ENCODE results near the gene SLC26A1. TPM values are rescaled to one million over a fixed set of nuclear protein-coding genes. Genes with fewer than 3 reads are reported as not detected.

Gene SLC26A1
- total RNA-seq, 2 donors from 2014 or later = 0.27 TPM; not detected in 1

- no peak for DNase-seq
- intact Hi-C loops (cut with DNase I) = no loop called here
- ATAC-seq = no peak
Measured at GRCh38 chr4:1017211-1017610, 24.0 kb upstream of the SLC26A1 start.

- intact Hi-C loops (cut with DNase I) = no loop called here
- DNase-seq (no peak), ATAC-seq (no peak)
Measured at GRCh38 chr4:1015746-1016145, 22.5 kb upstream of the SLC26A1 start.

- no peak for ATAC-seq
- no peak for DNase-seq
Measured at GRCh38 chr4:1015179-1015578, 22.0 kb upstream of the SLC26A1 start.

DNA sequence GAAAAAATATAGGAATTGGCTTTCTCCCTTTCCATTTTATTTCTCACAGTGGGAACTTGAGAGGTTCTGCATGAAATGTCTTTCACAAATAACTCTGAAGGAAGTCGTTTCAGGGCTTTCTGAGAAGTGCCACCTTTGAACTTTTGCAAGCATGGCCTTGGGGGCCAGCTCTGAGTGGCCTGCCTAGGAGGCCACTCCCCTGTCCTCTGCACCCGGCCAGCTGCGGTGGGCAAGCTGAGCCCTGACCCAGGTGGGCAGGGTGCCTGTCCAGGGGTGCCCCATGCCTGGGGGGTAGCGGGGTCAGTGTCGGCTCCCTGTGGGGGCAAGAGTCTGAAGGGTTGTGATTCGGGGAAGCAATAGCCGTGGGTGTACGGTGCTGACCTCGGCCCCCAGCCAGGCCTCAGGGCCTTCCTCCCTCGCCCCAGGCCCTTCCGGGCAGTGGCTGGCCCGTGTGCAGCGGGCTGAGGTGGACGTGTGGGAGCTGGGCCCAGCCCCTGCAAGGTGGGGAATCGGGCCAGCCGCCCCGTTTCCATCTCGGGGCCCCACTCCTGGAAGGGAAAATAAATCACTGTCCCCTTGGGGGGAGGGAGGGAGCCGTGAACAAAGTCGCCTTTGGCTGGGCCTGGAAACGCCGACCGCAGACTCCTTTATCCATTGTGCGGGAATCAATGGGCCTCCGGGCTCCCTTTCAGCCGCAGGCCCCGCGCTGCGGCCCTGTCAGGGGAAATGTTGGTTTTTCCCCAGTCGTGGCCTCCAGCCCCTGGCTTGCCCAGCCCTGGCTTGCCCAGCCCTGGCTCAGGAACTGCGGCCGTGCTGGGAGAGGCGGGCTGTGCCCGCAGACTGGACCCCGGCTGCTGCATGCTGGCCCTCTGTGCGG, 21.3 kb upstream of the SLC26A1 start:
- intact Hi-C loops (cut with DNase I) = no loop called here
- DNase-seq (no peak), ATAC-seq (no peak)

More at GRCh38 chr4:1015179-1015578, 22.0 kb upstream of the SLC26A1 start:
- intact Hi-C loops (cut with DNase I) = no loop called here

DNA sequence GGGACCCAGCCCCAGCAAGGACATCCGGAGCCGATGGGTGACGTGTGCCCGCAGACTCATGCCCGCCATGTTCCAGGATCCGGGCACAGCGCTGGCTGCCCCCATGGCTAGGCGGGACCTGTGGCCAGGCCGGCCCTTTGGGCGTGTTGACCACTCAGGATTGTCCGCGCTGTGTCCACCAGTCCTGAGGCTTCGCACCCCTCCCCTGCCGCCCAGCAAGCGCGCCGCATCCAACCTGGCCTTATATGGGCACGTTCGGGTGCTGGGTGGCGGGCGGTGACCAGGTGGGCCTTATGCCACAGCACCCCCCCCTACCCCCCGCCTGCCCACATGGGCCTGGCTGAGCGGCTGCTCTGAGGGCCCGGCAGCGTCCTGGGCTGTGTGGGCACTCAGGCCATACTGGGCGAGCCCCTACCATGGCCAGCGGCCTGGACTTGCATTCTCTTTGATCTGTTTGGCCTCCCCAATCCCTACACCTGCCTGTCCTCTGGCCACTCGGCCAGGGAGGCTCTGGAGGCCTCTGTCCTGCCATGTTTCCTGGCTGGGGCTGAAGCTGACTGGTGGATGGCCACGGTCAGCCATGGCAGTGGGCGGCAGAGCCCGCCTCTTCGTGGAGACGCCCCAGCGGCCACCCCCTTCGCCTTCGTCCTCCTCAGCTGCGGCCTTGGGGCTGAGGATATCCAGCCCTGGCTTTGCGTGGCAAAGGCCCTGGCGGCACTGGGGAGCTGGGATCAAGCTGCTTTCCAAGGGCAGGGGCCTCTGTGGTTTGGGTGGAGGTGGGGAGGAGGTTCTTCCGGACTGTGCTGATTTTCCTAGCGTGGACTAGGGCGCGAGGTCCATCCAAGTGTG, 20.2 kb upstream of the SLC26A1 start:
- DNase-seq (no peak), ATAC-seq (no peak)
- intact Hi-C loops (cut with DNase I) = no loop called here

GRCh38 chr4:1012034-1012739, 19.0 kb upstream of the SLC26A1 start:
- no peak for DNase-seq
- intact Hi-C loops (cut with DNase I) = no loop called here
- peak in 1 of 2 donors; percentile 1 for ATAC-seq

DNA sequence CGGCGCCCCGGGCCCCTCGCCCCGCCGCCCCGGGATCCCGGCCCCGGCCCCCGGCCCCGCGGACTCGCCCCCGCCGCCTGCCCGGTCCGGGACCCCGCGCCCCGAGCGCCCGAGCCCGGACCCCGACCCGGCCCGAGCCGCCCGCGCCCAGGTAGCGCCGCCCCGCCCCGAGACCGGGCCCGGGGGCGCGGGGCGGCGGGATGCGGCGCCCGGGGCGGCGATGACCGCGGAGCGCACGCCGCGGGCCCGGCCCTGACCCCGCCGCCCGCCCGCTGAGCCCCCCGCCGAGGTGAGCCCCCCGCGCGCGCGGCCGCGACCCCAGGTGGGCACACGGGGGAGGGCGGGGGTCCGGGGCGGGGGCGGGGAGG, 18.4 kb upstream of the SLC26A1 start:
- intact Hi-C loops (cut with DNase I) = no loop called here
- DNase-seq (no peak), ATAC-seq (no peak)

DNA sequence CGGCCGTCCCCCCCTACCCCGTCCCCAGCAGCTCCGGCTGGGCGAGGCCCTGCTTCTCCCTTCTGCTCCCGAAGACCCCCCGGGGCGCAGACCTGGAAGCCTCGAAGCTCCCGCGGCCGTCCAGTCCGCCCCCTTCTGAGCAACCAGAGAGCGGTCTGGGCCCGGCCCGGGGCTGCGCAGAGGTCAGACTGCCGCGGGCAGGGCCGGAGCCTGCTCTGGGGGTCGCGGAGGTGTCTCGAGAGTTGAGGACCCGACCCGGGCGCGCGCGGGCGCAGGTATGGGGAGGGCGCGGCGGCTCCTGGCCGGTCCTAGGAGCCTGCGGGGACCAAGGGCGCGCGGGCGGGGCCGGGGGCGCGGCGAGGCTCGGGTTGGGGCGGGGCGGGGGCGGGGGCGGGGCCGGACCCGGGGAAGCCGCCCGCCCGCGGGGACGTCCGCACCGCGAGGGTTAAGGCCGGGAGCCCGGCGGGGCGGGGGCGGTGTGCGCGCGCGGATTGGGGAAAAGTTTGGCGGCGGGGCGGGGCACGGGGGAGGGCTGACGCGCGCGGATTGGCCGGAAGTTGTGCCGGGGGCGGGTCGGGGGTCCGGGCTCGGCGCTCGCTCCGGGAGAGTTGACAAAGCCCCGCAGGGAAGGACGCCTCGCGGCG, 17.9 kb upstream of the SLC26A1 start, which contains the start of gene FGFRL1:
TSS of gene FGFRL1 (plus strand) at position 605 of the 644 bp plus-strand sequence. CDS start 860 bp downstream, outside the sequence.
- DNase-seq = peak; percentile 96
- peak; percentile 61 to 75 for ATAC-seq
- intact Hi-C loops (cut with DNase I) = no loop called here

DNA sequence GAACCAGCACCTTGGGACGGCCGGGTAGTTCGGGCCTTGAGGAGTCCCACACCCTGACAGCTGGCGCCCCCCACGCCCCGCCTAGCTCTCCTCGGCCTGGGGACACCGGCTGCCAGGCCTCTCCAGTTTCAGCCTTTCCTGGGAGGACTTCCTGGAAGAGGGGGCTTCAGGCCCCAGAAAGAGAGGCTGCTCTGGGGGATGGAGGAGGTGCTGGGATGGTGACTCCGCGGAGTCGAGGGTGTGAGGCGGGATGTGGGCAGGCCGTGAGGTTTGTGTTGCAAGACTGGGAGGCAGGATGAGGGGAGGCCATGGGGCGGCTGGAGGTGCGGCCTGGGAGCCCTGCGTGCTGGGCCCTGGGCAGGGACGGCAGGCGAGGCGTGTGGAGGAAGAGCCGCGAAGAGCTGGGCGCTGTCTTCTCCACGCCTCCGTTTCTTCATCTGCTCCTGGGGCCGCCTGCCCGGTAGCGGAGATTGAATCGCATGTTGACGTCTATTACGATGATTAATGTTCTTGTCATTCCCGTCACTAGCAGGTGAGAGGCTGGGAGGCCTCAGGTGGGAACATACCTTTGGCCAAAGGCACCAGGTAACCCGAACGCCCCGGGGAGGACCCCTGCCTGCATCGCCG, 17.3 kb upstream of the SLC26A1 start:
- DNase-seq (peak; percentile 84), ATAC-seq (peak; percentile 45 to 71)
- intact Hi-C loops (cut with DNase I) = no loop called here

- DNase-seq (peak; percentile 71), ATAC-seq (peak; percentile 78 to 82)
- intact Hi-C loops (cut with DNase I) = no loop called here
Measured at GRCh38 chr4:1009542-1010394, 16.6 kb upstream of the SLC26A1 start.

DNA sequence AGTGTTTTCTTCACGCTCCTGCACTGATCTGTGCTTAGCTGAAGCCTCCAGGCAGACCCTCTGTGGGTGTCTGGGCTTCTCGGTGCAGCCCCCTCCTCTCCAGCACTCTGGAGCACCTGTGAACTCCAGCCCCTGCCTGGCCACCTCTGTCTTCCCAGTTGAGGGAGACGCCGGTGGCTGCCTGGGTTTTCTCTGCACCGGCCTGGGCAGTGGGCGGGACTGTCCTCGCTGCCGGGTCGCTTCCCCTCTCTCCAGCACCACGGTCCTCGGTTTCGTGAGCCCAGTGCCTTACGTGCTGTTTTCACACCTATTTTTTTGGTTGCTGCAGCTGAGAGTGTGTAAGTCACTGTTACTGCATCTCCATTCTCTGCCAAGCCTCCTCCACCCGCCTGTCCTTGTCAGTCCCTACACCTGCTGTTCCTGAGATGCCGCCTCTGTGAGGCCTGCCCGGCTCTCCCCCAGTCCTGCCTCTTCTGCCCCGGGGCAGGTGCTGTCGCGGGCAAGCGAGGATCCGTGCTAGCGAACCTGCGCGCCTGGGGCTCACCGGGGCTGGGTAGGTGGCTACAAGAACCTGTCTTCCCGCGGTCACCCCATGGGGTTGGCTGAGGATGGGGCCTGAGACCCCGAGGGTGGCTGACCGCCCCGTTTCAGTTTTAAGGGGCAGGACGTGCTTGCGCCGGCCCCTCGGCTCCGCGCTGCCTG, 15.8 kb upstream of the SLC26A1 start:
- no peak for ATAC-seq
- no peak for DNase-seq
- intact Hi-C loops (cut with DNase I) = no loop called here

DNA sequence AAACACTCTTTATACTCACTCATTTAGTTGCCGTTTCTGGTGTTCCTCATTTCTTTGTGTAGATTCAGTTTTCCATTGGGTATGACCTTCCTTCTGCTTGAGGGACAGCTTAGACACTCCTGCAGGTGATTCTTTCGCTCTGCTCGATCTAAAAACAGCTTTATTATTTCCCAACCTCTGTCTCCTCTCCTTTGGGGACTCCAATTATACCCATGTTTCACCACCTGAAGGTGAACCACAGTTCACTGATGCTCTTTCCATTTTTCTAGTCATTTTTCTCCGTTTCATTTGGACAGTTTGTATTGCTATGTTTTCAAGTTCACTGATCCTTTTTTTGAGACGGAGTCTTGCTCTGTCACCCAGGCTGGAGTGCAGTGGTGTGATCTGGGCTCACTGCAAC, 13.7 kb upstream of the SLC26A1 start:
- intact Hi-C loops (cut with DNase I) = no loop called here
- DNase-seq = no peak
- no peak for ATAC-seq

DNA sequence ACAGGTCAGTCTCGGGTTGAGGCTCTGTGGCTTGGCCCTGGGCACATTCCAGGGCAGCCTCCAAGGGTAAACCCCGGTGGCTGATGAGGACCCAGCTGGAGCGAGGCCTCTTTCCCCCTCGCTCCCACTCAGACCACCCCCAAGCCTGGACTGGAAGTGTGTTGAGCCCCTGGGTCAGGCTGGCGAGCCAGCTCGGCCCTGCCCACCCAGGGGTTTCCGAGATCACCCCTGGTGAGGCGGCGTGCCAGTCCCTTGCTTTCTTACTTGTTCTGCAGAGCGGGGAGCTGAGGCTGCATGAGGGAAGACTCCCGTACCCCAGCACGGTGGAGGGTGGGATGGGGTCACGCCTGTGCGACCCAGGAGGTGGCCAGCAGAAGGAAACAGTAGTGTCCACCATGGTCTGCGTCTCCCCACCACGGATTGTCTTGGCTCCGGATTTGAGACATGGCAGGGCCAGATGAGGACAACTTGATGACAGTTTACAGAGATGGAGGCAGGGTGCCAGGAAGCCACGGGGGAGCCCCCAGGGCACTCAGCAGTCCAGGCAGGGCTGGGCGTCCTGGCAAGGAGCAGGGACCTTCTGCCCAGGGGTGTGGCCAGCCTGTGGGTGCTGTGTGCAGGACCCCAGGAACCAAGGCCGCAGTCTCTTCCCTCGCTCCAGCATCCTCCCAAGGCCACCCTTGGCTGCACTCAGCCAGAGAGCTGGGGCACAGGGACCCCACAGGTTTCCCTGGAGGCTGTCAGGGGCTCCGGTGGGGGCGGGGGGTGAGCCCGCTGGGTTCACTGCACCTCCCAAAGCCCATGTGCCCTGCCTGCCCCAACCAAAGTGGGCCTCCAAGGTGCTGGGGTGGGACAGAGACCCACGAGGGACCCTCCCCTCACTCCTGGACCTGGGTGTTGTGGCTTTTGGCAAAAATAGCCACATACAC, 11.6 kb upstream of the SLC26A1 start:
- intact Hi-C loops (cut with DNase I) = no loop called here
- no peak for ATAC-seq
- no peak for DNase-seq

- no peak for DNase-seq
- intact Hi-C loops (cut with DNase I) = no loop called here
- ATAC-seq = no peak
Measured at GRCh38 chr4:1004071-1004418, 10.8 kb upstream of the SLC26A1 start.

DNA sequence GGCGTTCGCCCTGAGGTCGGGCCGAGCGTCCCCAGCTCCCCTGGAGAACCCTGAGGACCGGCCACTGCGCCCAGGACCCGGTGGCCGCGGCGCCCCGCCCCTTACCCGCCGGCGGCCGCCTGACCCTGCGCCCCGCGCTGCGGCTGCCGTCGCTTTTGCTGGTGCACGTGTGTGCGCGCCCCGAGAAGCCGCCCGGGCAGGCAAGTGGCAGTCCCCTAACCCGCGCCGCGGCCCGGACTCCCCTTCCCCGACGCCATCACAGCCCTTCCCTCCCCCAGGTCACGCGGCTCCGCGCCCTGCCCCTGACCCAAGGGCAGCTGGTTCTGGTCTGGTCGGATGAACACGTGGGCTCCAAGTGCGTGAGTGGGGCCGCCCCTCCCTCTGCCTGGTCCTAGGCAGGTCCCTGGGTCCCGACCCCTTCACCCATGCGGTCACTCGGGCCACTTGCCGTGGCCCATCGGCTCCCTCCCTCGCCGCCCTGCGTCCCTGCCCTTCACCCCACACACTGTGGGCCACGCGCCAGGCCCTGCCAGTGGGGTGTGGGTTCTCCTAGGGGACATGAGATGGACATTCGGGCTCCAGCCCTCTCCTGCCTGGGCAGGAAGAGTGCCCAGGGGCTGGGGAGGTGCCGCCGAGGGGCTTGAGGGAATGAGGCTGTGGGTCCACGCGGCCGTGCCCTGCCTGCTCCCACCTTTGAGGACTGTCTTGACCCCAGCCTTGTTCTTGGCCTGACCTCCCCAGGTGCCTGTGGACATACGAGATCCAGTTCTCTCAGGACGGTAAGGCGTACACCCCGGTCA, 10.3 kb upstream of the SLC26A1 start:
- intact Hi-C loops (cut with DNase I) = no loop called here
- ATAC-seq = peak in 1 of 2 donors; percentile 38
- DNase-seq = no peak

Measured in left cardiac atrium (tissue), 4 donors.